Activated CD8-positive, alpha-beta memory T cell treated with anti-CD3 and anti-CD28 coated beads, Interleukin-2, amount 50 U/mL, for 48 hours (primary cell): ENCODE results near the gene CCDC82.

Experiments
- DNase-seq: peaks from one replicate; pipeline ENCODE4 v3.0.0-alpha.2; 2020

Gene CCDC82

GRCh38 chr11:96326959-96327358 lies 62.8 kb downstream of the CCDC82 start:
- DNase-seq, result no peak

- DNase-seq, result no peak
Observed at GRCh38 chr11:96324912-96325311, 64.8 kb downstream of the CCDC82 start.

- no peak for DNase-seq
Observed at GRCh38 chr11:96323642-96323985, 66.1 kb downstream of the CCDC82 start.

- no peak for DNase-seq
Observed at GRCh38 chr11:96322775-96323641, 66.7 kb downstream of the CCDC82 start.

- no peak for DNase-seq
Observed at GRCh38 chr11:96321091-96321490, 68.6 kb downstream of the CCDC82 start.

GRCh38 chr11:96319898-96320656 lies 69.6 kb downstream of the CCDC82 start:
- no peak for DNase-seq

GRCh38 chr11:96318850-96319249 lies 70.9 kb downstream of the CCDC82 start:
- DNase-seq, result no peak

GRCh38 chr11:96318399-96318798 lies 71.3 kb downstream of the CCDC82 start:
- no peak for DNase-seq

- DNase-seq, result no peak
Observed at GRCh38 chr11:96317985-96318384, 71.7 kb downstream of the CCDC82 start.

- DNase-seq, result no peak
Observed at GRCh38 chr11:96317571-96317970, 72.1 kb downstream of the CCDC82 start.

GRCh38 chr11:96316869-96317268 lies 72.8 kb downstream of the CCDC82 start:
- no peak for DNase-seq

- DNase-seq, result no peak
Observed at GRCh38 chr11:96315476-96315875, 74.2 kb downstream of the CCDC82 start.

GRCh38 chr11:96314326-96315020 lies 75.2 kb downstream of the CCDC82 start:
- DNase-seq, result no peak

GRCh38 chr11:96313163-96313562 lies 76.5 kb downstream of the CCDC82 start:
- DNase-seq, result no peak

- DNase-seq, result no peak
Observed at GRCh38 chr11:96311120-96311568, 78.6 kb downstream of the CCDC82 start.

- DNase-seq, result no peak
Observed at GRCh38 chr11:96310236-96310635, 79.5 kb downstream of the CCDC82 start.

- DNase-seq, result no peak
Observed at GRCh38 chr11:96309643-96310017, 80.1 kb downstream of the CCDC82 start.

GRCh38 chr11:96309016-96309642 lies 80.6 kb downstream of the CCDC82 start:
- DNase-seq, result no peak

- no peak for DNase-seq
Observed at GRCh38 chr11:96307776-96308140, 82.0 kb downstream of the CCDC82 start.

- DNase-seq, result no peak
Observed at GRCh38 chr11:96306933-96307775, 82.6 kb downstream of the CCDC82 start.

- no peak for DNase-seq
Observed at GRCh38 chr11:96306600-96306932, 83.1 kb downstream of the CCDC82 start.

GRCh38 chr11:96306071-96306470 lies 83.6 kb downstream of the CCDC82 start:
- no peak for DNase-seq
